OCI-M1 (cell line): ENCODE results near the gene NPC1L1.
"Not testable (repeated sequence)": the region's sequence is repeated elsewhere in the genome, so short reads cannot be mapped to it uniquely, and the experiment has no call there.

Experiments used
- DNase-seq: peaks from one replicate; lab custom pipeline; 2025; lab: John Stamatoyannopoulos, UW

Gene NPC1L1

DNA sequence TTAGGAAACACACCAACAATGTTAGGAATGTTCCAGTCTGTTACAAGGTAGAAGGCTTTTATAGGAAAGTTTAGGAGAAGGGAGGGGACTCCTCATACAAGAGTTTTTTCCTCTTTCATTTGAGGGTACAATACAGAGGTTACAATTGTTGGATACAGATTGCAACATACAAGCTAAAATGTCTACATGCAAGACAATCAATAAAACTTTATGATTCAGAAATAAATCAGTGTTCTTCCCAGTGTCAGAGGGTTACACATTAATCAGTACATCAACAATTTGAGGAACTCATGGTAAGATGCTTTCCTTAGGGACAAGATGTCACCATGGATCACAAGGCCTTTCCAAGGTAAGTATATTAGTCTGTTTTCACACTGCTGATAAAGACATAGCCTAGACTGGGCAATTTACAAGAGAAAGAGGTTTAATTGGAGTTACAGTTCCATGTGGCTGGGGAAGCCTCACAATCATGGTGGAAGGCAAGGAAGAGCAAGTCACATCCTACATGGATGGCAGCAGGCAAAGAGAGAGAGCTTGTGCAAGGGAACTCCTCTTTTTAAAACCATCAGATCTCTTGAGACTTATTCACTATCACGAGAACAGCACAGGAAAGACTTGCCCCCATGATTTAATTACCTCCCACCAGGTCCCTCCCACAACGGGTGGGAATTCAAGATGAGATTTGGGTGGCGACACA lies 34.4 kb downstream of the NPC1L1 start:
- DNase-seq, result not testable (repeated sequence)

- DNase-seq, result no peak
Observed at GRCh38 chr7:44505595-44505994, 35.5 kb downstream of the NPC1L1 start.

DNA sequence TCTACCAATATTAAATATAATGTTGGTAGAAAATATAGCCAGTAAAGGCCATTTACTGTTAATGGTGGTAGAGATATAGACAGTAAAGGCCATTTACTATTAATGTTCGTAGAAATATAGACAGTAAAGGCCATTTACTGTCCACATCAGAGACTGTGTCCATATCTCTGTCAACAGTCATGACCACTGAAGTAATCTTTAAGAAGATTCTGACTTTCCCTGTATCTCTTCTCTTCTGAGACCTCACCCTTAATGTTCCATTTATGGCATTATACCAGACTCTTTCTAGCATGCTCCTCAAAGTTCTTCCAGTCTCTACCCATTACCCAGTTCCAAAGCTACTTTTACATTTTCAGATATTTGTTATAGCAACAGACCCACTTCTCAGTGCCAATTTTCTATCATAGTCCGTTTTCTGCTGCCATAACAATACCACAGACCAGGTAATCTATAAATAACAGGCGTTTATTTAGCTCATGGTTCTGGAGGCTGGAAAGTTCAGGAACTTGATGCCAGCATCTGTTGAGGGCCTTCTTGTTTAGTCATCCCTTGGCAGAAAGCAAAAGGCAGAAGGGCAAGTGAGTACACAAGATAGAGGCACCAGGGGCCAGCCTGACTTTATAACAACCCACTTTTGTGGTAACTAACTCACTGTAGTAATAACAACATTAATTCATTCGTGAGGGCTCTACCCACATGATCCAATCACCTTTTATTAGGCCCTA lies 42.7 kb downstream of the NPC1L1 start:
- DNase-seq, result peak; percentile 6

- DNase-seq, result no peak
Observed at GRCh38 chr7:44497155-44498027, 43.7 kb downstream of the NPC1L1 start.

DNA sequence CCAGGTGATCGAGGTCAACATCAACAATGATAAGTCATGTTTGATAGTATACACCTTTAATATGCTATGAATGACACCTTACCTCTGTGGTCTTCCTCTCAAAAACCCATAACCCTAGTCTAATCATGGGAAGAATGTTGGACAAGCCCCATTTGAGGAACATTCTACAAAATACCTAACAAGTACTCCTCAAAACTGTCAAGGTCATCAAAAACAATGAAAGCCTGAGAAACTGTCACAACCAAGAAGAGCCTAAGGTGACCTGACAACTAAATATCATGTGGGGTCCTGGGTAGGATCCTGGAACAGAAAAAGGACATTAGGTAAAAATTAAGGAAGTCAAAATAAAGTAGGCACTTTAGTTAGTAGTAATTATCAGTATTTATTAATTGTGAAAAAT lies 44.7 kb downstream of the NPC1L1 start:
- DNase-seq, result no peak

DNA sequence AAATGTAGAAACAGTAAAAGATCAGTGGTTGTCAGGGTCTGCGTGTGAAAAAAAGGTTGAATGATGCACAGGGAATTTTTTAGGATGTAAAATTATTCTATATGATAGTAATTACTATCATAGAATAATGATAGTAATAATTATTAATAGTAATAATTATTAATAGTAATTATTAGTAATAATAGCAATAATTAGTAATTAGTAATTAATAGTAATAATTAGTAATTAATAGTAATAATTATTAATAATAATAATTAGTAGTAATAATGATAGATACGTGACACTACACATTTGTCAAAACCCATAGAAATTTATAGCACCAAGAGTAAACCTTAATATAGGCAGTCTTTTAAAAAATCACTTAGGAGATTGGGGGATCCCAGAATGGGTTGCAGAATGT lies 46.2 kb downstream of the NPC1L1 start:
- no peak for DNase-seq

DNA sequence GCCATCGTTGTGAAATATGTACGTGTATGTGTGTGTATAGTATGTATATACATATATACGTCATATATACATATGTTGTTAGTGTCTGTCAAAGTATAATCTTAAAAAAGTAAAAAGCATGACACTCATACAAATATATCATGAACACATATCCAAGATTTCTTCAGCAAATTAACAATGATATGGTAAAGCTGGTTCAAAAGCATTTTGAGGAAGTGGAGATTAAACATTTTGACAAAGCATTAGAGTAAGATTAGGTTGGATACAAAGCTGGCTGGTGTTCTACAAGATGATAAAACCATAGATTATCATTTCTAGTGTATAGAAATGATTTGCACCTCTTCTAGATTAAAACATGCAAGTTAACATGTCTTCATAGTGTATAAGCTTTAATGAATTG lies 49.9 kb downstream of the NPC1L1 start:
- peak; percentile 57 for DNase-seq

DNA sequence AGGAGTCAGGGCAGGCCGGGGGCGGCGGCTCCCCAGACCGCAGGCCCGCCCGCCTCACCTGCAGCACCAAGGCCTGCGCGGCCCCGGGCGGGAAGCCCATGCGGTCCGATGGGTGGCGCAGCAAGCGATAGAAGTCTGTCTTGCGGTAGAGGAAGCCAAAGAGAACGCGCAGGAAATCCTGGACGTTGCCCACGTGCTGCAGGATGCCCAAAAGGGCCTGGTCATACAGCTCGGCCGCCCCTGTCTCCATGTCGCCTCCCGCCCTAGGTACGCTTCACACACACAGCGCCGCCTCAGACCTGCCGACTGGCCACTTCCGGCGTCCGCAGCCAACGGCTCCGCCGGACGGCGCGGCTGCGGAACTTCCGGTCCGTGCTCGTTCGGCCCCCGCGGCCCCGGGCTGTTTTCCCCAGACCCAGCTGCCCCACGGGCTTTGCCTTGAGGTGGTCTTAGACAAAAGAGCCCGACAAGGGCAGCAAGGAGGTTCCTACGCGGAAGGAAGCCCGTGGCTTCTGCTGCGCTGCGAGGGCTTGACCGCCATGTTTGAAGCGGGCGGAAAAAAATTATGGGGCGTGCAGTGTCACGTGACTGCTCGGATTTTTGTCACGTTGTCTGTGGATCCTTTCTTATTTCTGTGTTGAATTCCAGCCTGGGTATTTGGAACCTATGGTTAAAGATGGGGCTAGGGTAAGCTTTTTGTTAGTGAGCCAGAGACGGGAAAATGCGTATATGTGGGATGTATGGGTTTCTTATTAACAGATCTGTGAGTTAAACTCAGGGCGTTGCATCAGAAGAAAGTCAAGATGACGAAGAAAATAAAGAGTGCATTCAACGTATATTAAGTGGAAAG lies 50.6 kb downstream of the NPC1L1 start, which contains the start of gene NUDCD3:
Gene NUDCD3 (minus strand): TSS at position 308 of the 850 bp plus-strand sequence. CDS start 58 bp downstream, at position 250.
- peak; percentile 90 for DNase-seq

GRCh38 chr7:44489955-44490350 lies 51.2 kb downstream of the NPC1L1 start:
- DNase-seq, result peak; percentile 39

GRCh38 chr7:44488955-44489354 lies 52.2 kb downstream of the NPC1L1 start:
- DNase-seq, result no peak

GRCh38 chr7:44486693-44487092 lies 54.4 kb downstream of the NPC1L1 start:
- DNase-seq, result no peak

GRCh38 chr7:44486001-44486400 lies 55.1 kb downstream of the NPC1L1 start:
- no peak for DNase-seq

GRCh38 chr7:44484482-44485313 lies 56.4 kb downstream of the NPC1L1 start:
- no peak for DNase-seq

GRCh38 chr7:44482502-44483485 lies 58.3 kb downstream of the NPC1L1 start:
- no peak for DNase-seq

DNA sequence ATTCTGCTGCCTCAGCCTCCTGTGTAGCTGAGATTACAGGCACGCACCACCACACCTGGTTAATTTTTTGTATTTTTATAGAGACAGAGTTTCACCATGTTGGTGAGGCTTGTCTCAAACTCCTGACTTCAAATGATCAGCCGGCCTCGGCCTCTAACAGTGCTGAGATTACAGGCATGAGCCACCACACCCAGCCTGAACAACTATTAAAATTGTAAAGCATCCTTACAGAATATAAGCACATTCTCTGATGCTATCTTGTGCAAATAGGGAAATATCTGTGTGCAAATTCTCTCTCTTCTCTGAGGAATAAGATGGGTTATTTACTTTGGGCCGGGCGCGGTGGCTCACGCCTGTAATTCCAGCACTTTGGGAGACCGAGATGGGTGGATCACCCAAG lies 63.2 kb downstream of the NPC1L1 start:
- no peak for DNase-seq

GRCh38 chr7:44477063-44477830 lies 63.9 kb downstream of the NPC1L1 start:
- DNase-seq, result peak; percentile 53

GRCh38 chr7:44476313-44476712 lies 64.8 kb downstream of the NPC1L1 start:
- no peak for DNase-seq

DNA sequence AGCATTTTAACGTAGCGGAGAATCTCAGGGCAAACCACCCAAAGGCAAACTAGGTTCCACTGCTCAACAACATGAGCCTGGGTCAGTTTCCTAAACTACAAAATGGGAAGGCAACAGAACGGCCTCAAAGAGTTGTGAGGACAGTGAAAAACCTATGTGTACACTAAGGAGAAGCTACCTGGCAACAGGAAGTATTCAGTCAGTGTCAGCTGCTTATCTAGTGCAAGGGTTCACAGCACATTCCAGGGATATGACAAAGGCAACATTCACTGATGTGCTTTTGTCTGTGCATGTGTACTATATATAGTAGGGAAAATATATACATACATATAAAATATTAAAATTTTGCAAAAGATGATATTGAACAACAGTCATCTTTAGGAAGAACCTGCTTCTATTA lies 67.8 kb downstream of the NPC1L1 start:
- DNase-seq, result no peak

GRCh38 chr7:44472843-44473242 lies 68.3 kb downstream of the NPC1L1 start:
- no peak for DNase-seq
